Heart left ventricle (tissue), 16 donors: ENCODE measurements around the gene RPP14. TPM values are rescaled to one million over a fixed set of nuclear protein-coding genes. Genes with fewer than 3 reads are reported as not detected.

Experiments used
- ATAC-seq, 4 donors: fragments of 200-7000 bp; cut with Tn5 transposase; one replicate each; pipeline ENCODE4 v1.9.1; 2020 to 2022; ENCODE audit warnings: moderate library complexity in 4 of 4, mild to moderate bottlenecking in 3 of 4, moderate number of reproducible peaks in 1 of 4
- DNase-seq, 5 donors: peaks; one replicate each; pipeline ENCODE4 v3.0.0-alpha.2; 2020
- H3K27ac ChIP-seq, 12 donors: fragments of 200-600 bp; sonication (generic) in 4 of 12; one replicate each; pipeline versions ENCODE4 v1.5.0 to v1.8.0; 2016 to 2022; ENCODE audit warnings: mild to moderate bottlenecking in 2 of 12
- H3K27me3 ChIP-seq, 9 donors: fragments of 200-600 bp; sonication (generic) in 2 of 9; one replicate each; pipeline versions ENCODE4 v1.5.1 to v1.8.0; 2016 to 2022; ENCODE audit warnings: mild to moderate bottlenecking in 3 of 9
- H3K36me3 ChIP-seq, 9 donors: fragments of 200-600 bp; sonication (generic) in 2 of 9; one replicate each; pipeline versions ENCODE4 v1.5.0 to v1.8.0; 2018 to 2022; ENCODE audit warnings: mild to moderate bottlenecking in 2 of 9
- H3K4me1 ChIP-seq, 12 donors: fragments of 200-600 bp; sonication (generic) in 4 of 12; one replicate each; pipeline versions ENCODE4 v1.5.0 to v1.8.0; 2016 to 2022; ENCODE audit warnings: mild to moderate bottlenecking in 3 of 12
- H3K4me3 ChIP-seq, 12 donors: fragments of 200-600 bp; sonication (generic) in 4 of 12; one replicate each; pipeline versions ENCODE4 v1.5.0 to v1.8.0; 2017 to 2022; ENCODE audit warnings: mild to moderate bottlenecking in 9 of 12, moderate library complexity in 4 of 12
- H3K9me3 ChIP-seq, 12 donors: fragments of 200-600 bp; sonication (generic) in 4 of 12; one replicate each; pipeline versions ENCODE4 v1.5.0 to v1.8.0; 2016 to 2022; ENCODE audit warnings: mild to moderate bottlenecking in 1 of 12
- POLR2A ChIP-seq, 2 donors: fragments of 450-650 bp; IDR thresholded peaks; one replicate each; pipeline ENCODE4 v1.6.1; 2017; ENCODE audit warnings: antibody characterized with exemption in 2 of 2, mild to moderate bottlenecking in 2 of 2, moderate library complexity in 2 of 2
- WGBS, 4 donors: extraction: QIAGEN DNeasy Blood & Tissue Kit in 2 of 4; methylation state at CpG; one replicate each; pipeline versions ENCODE4 v1.1.5 to v1.1.7; 2013 to 2018; 5-methylcytosine and 5-hydroxymethylcytosine counted together
- intact Hi-C, 10 donors: fragments of 100-400 bp; cut with DNase I; formaldehyde crosslinking; loops; one replicate each; pipeline versions ENCODE4 v1.11.1 to v1.14.2; 2022
- polyA plus RNA-seq, 2 donors: library from polyadenylated mRNA; stranded (reverse); fragments of 200-250 nt; gene quantifications; one replicate each; pipeline ENCODE4 v1.2.3, GENCODE V29; 2013
- total RNA-seq, 9 donors: library from RNA; depleted of rRNA in 2 of 9; stranded (reverse); fragments of >200 nt in 2 of 9; fragmentation: NEBNext Ultra II Directional in 3 of 9; extraction: Animal tissue kit (Norgen Biotek cat#: 25700) in 3 of 9; gene quantifications; one replicate each; pipeline versions ENCODE4 v1.1.0 to v1.2.4, GENCODE V29; 2016 to 2023
- TF ChIP-seq, protein P1 (sequence below), 12 donors: fragments of 200-600 bp; sonication (generic) in 4 of 12; IDR thresholded peaks; one replicate each; pipeline versions ENCODE4 v1.5.0 to v1.8.0; 2018 to 2022; ENCODE audit warnings: antibody characterized with exemption in 12 of 12, mild to moderate bottlenecking in 5 of 12
- donor health status: ischemic (EF 13 %, LVEDD 7.1; RV severe dilation, severe dysfunction).
- donor health status: healthy with polysubstance abuse.
- donor health status: DM: no; HTN: yes; CAD: no.
- donor health status: DM: no; HTN: no; CAD: no.
- donor health status: ischemic (EF 25% LVEDD 6.9; RV normal size, moderate dysfunction).
- donor health status: ischemic (EF 25% LVEDD 5.7; RV mildly dilated, moderate dysfunction).
- donor health status: healthy.
- donor health status: DM: yes; HTN: yes; CAD: no.
- donor health status: ischemic (EF 35%, LVEDD 5.7; RV mildly dilated, moderate dysfunction).
- donor health status: nonischemic (EF 11% LVEDD 7.7; RV severe dilation, severe dysfunction).
- donor health status: DM: yes; HTN: yes; CAD: no.
- donor health status: PGD.
- donor health status: ischemic (EF 29% LVEDD 5.4; RV normal size, mild dysfunction).
- donor health status: nonischemic (EF 23%, LVEDD 6.1; RV moderate dilation, normal function).

Gene RPP14
- total and polyA plus RNA-seq, 11 donors, result 9.6 to 32.4 (median 24.0) TPM

DNA sequence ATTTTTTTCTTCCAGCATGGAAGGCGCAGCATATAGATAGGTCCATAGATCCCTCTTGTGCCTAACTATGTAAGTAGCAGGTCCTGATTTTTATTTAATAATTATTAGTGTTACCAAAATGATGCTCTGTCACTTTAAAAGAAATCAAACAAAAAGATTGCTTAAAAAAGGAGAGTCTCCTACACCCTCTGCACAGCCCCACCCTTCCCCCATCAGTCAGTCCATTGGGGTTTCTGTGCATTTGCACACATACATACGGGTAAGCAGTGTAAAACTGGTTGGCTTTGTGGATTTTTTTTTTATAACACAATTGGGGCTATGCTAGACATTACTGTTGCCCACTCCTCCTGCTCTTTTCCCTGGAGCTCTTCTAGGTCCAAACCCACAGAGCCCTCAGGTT is 7.0 kb upstream of the RPP14 start:
- Histone ChIP-seq H3K4me1 (peaks cover 0 to 2% (median 0%) of the 10 kb centered on the region in 12 donors), H3K4me3 (no peak overlapping the region), H3K27me3 (peaks cover 0 to 5% (median 0%) of the 10 kb centered on the region in 9 donors), H3K27ac (no peak overlapping the region), H3K36me3 (no peaks in the 10 kb centered on the region), H3K9me3 (peaks cover 0 to 8% (median 0%) of the 10 kb centered on the region in 12 donors)
- WGBS, 4 donors, result 55 to 76% (median 66%) methylated on average over 2 of the region's 2 CpGs
- DNase-seq (no peak), ATAC-seq (no peak)
- intact Hi-C loops, result loop anchor here in 7 of 10 donors (2.0 to 10.0 kb wide), 6 partner anchors 47 to 112 kb away; partner anchors contain the start of gene ABHD6 (in 3 of the 7)
- TF ChIP-seq, protein P1, sequence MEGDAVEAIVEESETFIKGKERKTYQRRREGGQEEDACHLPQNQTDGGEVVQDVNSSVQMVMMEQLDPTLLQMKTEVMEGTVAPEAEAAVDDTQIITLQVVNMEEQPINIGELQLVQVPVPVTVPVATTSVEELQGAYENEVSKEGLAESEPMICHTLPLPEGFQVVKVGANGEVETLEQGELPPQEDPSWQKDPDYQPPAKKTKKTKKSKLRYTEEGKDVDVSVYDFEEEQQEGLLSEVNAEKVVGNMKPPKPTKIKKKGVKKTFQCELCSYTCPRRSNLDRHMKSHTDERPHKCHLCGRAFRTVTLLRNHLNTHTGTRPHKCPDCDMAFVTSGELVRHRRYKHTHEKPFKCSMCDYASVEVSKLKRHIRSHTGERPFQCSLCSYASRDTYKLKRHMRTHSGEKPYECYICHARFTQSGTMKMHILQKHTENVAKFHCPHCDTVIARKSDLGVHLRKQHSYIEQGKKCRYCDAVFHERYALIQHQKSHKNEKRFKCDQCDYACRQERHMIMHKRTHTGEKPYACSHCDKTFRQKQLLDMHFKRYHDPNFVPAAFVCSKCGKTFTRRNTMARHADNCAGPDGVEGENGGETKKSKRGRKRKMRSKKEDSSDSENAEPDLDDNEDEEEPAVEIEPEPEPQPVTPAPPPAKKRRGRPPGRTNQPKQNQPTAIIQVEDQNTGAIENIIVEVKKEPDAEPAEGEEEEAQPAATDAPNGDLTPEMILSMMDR (IDR thresholded peaks at IDR 0.05), result no peak

DNA sequence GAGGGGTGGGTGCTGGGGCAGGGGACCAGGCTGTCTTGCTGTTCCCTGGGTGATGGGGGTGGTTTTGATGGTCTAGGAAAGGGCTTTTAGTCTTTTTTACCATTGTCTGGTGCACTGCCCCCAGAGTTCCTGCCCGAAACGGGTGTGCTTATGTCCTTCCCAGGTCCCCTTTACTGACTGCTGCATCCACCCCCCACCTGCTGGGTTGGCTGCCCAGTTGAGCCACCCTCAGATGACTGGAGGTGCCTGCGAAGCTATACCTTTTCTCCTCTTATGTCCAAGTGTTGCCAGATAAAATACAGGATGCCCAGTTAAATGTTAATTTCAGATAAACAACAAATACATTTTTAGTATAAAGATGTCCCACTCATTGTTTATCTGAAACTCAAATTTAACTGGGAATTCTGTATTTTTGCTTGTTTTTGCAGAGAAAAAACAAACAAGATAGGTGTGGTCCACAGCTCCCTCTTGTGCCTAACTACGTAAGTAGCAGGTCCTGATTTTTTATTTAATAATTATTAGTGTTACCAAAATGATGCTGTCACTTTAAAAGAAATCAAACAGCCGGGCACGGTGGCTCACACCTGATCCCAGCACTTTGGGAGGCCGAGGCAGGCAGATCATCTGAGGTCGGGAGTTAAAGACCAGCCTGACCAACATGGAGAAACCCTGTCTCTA is 6.1 kb upstream of the RPP14 start:
- H3K9me3 ChIP-seq, result peaks cover 0 to 7% (median 0%) of the 10 kb centered on the region in 12 donors
- peaks cover 0 to 5% (median 0%) of the 10 kb centered on the region in 9 donors for H3K27me3 ChIP-seq
- 17 to 23% (median 19%) methylated on average over 8 of the region's 8 CpGs for WGBS, 4 donors
- DNase-seq (no peak), ATAC-seq (no peak)
- intact Hi-C loops, result loop anchor here (1.0 to 10.0 kb wide), 10 partner anchors 48 to 335 kb away; partner anchors contain the start of genes ABHD6 (in 5 of the 10), FLNB (in 2 of the 10) and KCTD6 (in 2 of the 10)
- no peaks in the 10 kb centered on the region for H3K36me3 ChIP-seq
- H3K4me3 ChIP-seq, result no peak overlapping the region
- H3K4me1 ChIP-seq, result peaks cover 0 to 2% (median 0%) of the 10 kb centered on the region in 12 donors
- no peak overlapping the region for H3K27ac ChIP-seq
- TF ChIP-seq, protein P1 (IDR thresholded peaks at IDR 0.05), result peak; percentile 31 to 74 (median 58)
- TF ChIP-seq POLR2A (IDR thresholded peaks at IDR 0.05), result no peak

DNA sequence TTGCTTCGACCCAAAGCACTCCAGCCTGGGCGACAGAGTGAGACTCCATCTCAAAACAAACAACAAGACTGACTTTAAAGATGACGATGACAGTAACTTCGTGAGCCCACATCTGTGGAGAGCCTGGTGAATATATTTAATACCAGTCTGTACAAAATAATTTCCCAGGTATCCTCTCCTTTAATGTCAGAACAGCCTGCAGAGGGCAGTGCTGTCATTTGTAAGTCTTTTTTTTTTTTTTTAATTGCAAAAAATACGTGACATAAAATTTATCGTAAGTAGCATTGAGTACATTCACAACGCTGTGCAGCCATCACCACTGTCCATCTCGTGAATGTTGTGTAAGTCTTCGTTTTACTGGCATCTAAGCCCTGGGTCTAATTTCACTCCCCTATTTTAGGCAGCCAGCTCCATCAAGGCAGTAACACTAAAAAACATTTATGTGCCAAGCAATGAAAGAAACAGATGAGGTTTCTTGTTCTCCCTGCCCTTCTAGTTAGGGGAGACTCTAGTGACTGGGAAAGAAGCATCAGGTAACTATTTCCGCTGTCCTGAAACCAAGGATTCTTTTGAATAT is 1.7 kb downstream of the RPP14 start:
- H3K27ac ChIP-seq, result peak overlapping the region in 10 of 12 donors; percentile 90 to 99 (median 96)

More for the DNA sequence above, 1.7 kb downstream of the RPP14 start:
- H3K4me3 ChIP-seq, result peak overlapping the region; percentile 80 to 97 (median 86)
- ATAC-seq (no peak), DNase-seq (no peak)
- H3K9me3 ChIP-seq, result no peaks in the 10 kb centered on the region
- intact Hi-C loops, result loop anchor here in 7 of 10 donors (2.0 to 10.0 kb wide), 8 partner anchors 70 to 327 kb away; partner anchors contain the start of genes KCTD6 (in 5 of the 7), ABHD6 (in 2 of the 7) and FLNB (in 2 of the 7)
- H3K27me3 ChIP-seq, result peaks cover 0 to 2% (median 0%) of the 10 kb centered on the region in 9 donors
- peaks cover 5 to 36% (median 26%) of the 10 kb centered on the region in 12 donors for H3K4me1 ChIP-seq
- H3K36me3 ChIP-seq, result peaks cover 0 to 42% (median 29%) of the 10 kb centered on the region in 9 donors
- no peak for TF ChIP-seq POLR2A (IDR thresholded peaks at IDR 0.05)
- TF ChIP-seq, protein P1 (IDR thresholded peaks at IDR 0.05), result peak; percentile 14 to 64 (median 42)
- WGBS, 4 donors, result 22 to 25% (median 25%) methylated on average over 10 of the region's 10 CpGs
